RWPE1 (cell line): Measurements from ENCODE around the gene SURF4.
A peak's percentile ranks its signal among the peaks of the same experiment; 100 is the strongest.

Experiments used
- CTCF ChIA-PET: fragments of 350-600 bp; sonication (Branson Sonifier 250); formaldehyde crosslinking; extraction: SDS; loops from one replicate; lab custom pipeline; 2021; lab: Yijun Ruan, JAX
- POLR2A ChIA-PET: fragments of 400-600 bp; formaldehyde crosslinking; extraction: SDS; loops from one replicate; lab custom pipeline; 2020; ENCODE audit warnings: antibody characterized with exemption; ENCODE audit not compliant: low non-redundant PET; lab: Yijun Ruan, JAX
- DNase-seq: peaks from one replicate; pipeline ENCODE4 v3.0.0; 2012; ENCODE audit warnings: low spot score
- H3K27ac ChIP-seq: fragments of 450-650 bp; 2 replicates; pipeline ENCODE4 v1.5.1; 2017
- CTCF ChIP-seq: fragments of 450-650 bp; conservative IDR thresholded peaks from 2 replicates; pipeline ENCODE4 v1.5.1; 2017; ENCODE audit warnings: low read depth, mild to moderate bottlenecking

SURF4 gene

GRCh38 chr9:133360400-133361393 is 15.2 kb downstream of the SURF4 start:
- no peak for DNase-seq

GRCh38 chr9:133359399-133360175 is 16.3 kb downstream of the SURF4 start:
- DNase-seq = no peak
- POLR2A ChIA-PET = interaction anchor here (0.6 kb wide), 1 partner anchor 13 kb away, joined by 3 read pairs; no protein-coding TSS in a partner anchor
- H3K27ac ChIP-seq = peak overlapping the region; percentile 75
- no peak; the same call in 1 of the 2 replicates for TF ChIP-seq CTCF
- CTCF ChIA-PET = interaction anchor here (0.7 to 1.5 kb wide), 5 partner anchors 18 to 127 kb away, joined by 4 to 9 read pairs (median 5); no protein-coding TSS in a partner anchor

More at GRCh38 chr9:133360400-133361393, 15.2 kb downstream of the SURF4 start:
- POLR2A ChIA-PET = interaction anchor here (0.6 kb wide), 1 partner anchor 29 kb away, joined by 4 read pairs; no protein-coding TSS in a partner anchor
- CTCF ChIA-PET = interaction anchor here (0.6 to 1.3 kb wide), 4 partner anchors 14 to 44 kb away, joined by 3 to 5 read pairs (median 4); no protein-coding TSS in a partner anchor
- TF ChIP-seq CTCF = no peak
- H3K27ac ChIP-seq = peak overlapping the region; percentile 75

GRCh38 chr9:133357656-133358055 is 18.2 kb downstream of the SURF4 start:
- POLR2A ChIA-PET = interaction anchor here (1.3 kb wide), 1 partner anchor 10 kb away, joined by 9 read pairs; the partner anchor contains the start of genes MED22 and RPL7A

GRCh38 chr9:133356391-133357091 is 19.3 kb downstream of the SURF4 start, which contains the start of the genes SURF1 and SURF2:
Gene SURF1 (minus strand): TSS chr9:133356487. CDS start chr9:133356453, 34 bp downstream.
Gene SURF2 (plus strand): TSS chr9:133356550. CDS start chr9:133356593, 43 bp downstream.
- CTCF ChIA-PET = interaction anchor here (0.6 to 2.2 kb wide), 5 partner anchors 10 to 334 kb away, joined by 3 to 11 read pairs (median 4); no protein-coding TSS in a partner anchor
- POLR2A ChIA-PET = interaction anchor here (0.7 to 1.5 kb wide), 3 partner anchors 9 to 667 kb away, joined by 3 to 9 read pairs (median 4); partner anchors contain the start of genes MED22 and RPL7A
- peak; percentile 94 for DNase-seq
- peak within 1 kb of the TSS; percentile 75 for H3K27ac ChIP-seq
- peak; percentile 28 for TF ChIP-seq CTCF

More at GRCh38 chr9:133357656-133358055, 18.2 kb downstream of the SURF4 start:
- TF ChIP-seq CTCF = no peak
- DNase-seq = no peak
- CTCF ChIA-PET = interaction anchor here (0.6 to 1.8 kb wide), 3 partner anchors 11 to 255 kb away, joined by 4 to 11 read pairs (median 4); no protein-coding TSS in a partner anchor
- peak overlapping the region; percentile 75 for H3K27ac ChIP-seq

GRCh38 chr9:133355881-133356357 is 19.9 kb downstream of the SURF4 start:
- TF ChIP-seq CTCF = no peak
- ChIA-PET POLR2A (interaction anchor here (0.7 to 1.5 kb wide), 4 partner anchors 10 to 668 kb away, joined by 3 to 8 read pairs (median 4); no protein-coding TSS in a partner anchor), CTCF (interaction anchor here (0.7 to 2.2 kb wide), 4 partner anchors 14 to 131 kb away, joined by 3 to 11 read pairs (median 7); no protein-coding TSS in a partner anchor)
- H3K27ac ChIP-seq = peak overlapping the region; percentile 75
- no peak for DNase-seq
